ENCODE data around the gene ZNF3.

Gene ZNF3

DNA sequence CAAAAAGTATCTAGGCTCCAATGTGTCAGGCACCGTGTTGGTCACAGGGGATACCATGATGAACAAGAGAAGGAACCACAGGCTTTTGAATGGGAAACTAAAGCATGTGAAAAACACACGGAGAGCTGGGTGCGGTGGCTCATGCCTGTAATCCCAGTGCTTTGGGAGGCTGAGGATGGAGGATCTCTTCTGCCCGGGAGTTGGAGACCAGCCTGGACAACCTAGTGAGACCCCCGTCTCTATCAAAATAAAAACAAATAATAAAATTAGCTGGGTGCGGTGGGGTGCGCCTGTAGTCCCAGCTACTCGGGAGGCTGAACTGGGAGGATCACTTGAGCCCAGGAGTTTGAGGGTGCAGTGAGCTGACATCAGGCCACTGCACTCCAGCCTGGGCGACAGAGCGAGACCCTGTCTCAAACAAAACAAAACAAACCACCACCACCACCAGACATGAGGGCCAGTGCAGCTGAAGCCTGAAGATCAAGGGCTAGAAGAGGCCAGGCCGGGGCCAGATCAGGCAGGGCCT lies 6.6 kb upstream of the ZNF3 start:
- TF ChIP-seq GATA2 (IDR thresholded peaks at IDR 0.05; ENCODE audit: low read depth, low read length) (no peak), GATA3 (IDR thresholded peaks at IDR 0.05; ENCODE audit: low read depth, low read length) (no peak)

DNA sequence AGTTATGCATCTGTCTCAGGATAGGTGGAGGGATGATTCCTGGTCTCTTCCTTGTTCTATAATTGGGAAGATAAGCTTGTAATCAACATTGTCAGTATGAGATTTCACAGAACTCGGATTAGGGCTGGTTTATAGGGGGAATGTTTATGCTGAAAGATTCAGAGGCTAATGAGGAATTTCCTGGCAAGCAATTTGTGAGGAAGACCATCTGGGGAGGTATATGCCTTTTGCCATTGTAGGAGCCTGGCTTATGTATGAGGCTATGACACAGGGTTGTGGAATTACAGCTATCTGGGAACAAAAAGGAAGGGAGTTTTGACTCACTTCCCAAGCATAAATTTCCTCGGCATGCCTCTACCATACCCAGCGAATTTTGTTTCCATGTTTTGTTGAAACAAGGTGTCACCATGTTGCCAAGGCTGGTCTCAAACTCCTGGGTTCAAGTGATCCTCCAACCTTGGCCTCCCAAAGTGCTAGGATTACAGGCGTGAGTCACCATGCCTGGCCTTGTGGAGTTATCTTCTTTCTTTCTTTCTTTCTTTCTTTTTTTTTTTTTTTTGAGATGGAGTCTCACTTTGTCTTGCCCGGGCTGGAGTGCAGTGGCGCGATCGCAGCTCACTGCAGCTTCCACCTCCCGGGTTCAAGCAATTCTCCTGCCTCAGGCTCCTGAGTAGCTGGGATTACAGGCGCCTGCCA lies 5.7 kb upstream of the ZNF3 start:
- no peak for TF ChIP-seq GATA2 (IDR thresholded peaks at IDR 0.05; ENCODE audit: low read depth, low read length)
- no peak for TF ChIP-seq GATA3 (IDR thresholded peaks at IDR 0.05; ENCODE audit: low read depth, low read length)

DNA sequence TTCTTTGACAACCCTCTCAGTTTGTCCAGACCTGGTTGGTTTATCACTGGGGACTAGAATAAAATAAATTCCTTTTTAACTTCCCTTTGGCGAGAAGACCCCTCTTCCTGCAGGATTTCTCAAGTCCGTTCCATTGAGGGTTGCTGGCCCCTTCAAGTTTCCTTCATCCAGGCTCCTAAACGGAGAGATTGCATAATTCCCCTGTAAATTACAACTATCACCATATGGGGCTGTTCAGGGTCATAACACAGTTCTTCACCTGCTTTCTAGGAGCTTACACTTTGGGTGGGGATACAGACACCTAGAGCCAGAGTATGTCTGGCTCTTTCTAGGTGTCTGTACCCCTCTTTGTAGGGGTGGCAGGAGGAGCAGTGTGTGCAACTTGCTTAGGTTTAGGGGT lies 4.0 kb upstream of the ZNF3 start:
- no peak for TF ChIP-seq GATA3 (IDR thresholded peaks at IDR 0.05; ENCODE audit: low read depth, low read length)
- no peak for TF ChIP-seq GATA2 (IDR thresholded peaks at IDR 0.05; ENCODE audit: low read depth, low read length)

DNA sequence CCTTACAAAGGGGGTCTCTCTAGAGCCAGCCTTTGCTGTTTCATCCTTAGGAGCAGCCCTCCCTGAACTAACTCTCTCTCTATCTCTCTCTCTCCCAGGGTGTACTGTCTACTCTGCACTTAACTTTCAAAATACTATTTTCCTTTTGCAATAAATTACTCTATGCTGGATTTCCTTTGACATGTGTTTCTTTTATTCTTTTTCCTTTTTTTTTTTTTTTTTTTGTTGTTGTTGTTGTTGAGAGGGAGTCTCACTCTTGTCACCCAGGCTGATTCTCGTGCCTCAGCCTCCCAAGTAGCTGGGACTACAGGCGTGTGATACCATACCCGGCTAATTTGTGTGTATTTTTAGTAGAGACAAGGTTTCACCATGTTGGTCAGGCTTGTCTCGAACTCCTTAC lies 1.5 kb upstream of the ZNF3 start:
- no peak for TF ChIP-seq GATA3 (IDR thresholded peaks at IDR 0.05; ENCODE audit: low read depth, low read length)
- TF ChIP-seq GATA2 (IDR thresholded peaks at IDR 0.05; ENCODE audit: low read depth, low read length) = no peak

DNA sequence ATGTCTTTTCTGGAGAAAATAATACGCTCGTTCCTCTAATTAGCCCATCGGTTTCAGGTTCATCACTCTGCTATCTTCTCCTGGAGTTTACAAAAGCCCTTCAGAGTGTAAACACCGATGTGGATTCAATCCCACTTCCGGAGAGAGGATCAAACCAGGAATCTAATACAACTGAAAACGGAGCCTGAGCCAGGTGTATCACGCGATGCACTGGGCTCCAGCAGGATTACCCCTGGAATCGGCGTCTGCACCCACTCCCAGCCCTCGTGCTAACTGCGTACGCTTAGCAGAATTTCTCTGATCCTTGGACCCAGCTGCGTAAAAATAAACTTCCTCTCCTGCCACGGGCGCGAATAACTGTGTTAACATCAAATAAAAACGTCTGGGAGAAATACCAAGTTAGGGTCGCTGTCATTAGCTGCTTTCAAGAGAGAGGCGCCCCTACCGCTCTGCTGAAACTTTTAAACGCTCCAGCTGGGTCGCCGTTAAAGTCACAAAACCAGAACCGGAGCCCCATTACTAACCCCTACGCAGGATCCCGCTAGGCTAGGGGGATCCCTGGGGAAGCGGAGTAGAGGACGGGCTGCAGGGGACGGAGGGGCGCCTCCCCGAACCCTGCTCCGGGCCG lies 502 bp downstream of the ZNF3 start:
- TF ChIP-seq GATA2 (IDR thresholded peaks at IDR 0.05; ENCODE audit: low read depth, low read length) (no peak), GATA3 (IDR thresholded peaks at IDR 0.05; ENCODE audit: low read depth, low read length) (no peak)

DNA sequence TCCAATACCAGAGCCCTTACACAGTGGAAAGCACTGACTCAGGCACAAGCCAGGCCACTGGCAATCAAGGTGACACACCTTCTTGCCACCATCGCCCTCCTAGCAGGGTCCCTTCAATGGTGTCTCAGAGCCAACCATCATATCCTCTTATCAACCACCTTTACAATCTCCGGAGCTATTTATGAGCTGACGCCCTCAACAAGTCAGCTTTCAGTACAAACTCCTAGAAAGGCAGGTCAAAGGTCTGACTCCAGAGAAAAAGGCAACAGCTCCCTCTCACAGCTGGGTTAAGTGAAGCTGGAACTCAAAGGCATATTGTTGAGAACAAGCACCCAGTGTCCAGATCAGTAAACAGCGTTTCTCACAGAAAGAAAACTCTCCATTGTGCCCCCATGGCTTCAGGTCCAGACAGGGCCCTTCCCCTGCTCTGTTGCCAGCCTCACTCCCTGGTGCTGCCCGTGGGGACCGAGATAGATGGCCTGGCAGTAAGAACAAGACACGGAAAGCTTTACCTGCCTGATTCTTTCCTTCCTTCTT lies 2.4 kb downstream of the ZNF3 start:
- no peak for TF ChIP-seq GATA3 (IDR thresholded peaks at IDR 0.05; ENCODE audit: low read depth, low read length)
- TF ChIP-seq GATA2 (IDR thresholded peaks at IDR 0.05; ENCODE audit: low read depth, low read length) = no peak

DNA sequence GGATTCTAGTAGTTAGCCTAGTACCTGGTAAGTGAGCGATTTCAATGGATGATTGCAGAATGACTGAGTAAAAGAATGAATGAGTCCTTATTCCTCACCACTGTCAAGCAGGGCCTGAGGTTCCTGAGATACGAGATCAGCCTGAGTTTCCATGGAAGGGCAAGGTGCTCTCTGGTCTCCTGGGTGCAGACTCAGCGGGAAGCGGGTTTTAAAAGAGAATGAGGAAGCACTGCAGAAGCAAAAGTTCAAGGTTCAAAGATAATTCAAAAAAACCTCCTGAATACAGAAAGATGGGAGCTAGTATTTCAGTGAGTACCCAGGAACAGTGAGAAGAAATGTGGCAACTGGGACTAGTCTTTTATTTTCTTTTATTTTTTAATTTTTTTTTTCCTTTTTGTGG lies 4.3 kb downstream of the ZNF3 start:
- TF ChIP-seq GATA3 (IDR thresholded peaks at IDR 0.05; ENCODE audit: low read depth, low read length) = no peak
- no peak for TF ChIP-seq GATA2 (IDR thresholded peaks at IDR 0.05; ENCODE audit: low read depth, low read length)

DNA sequence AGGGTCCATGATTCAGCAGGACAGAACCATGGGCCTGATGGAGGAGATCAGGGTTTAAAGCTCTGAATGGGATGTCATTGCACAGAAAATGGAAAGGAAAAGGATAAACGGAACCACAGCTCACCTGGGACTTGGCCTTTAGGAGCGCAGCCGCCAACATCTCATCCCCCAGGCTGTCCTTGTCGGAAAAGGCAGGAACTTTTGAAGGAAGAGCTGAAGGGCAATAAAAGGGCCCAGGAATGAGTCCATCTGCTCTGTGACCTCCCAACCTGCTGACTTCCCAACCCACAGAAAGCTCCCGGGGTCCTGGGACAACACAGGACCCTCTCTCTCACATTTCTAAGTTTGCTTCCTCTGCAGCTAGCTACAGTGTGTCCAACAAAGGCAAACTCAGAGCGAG lies 6.1 kb downstream of the ZNF3 start:
- no peak for TF ChIP-seq GATA3 (IDR thresholded peaks at IDR 0.05; ENCODE audit: low read depth, low read length)
- no peak for TF ChIP-seq GATA2 (IDR thresholded peaks at IDR 0.05; ENCODE audit: low read depth, low read length)

DNA sequence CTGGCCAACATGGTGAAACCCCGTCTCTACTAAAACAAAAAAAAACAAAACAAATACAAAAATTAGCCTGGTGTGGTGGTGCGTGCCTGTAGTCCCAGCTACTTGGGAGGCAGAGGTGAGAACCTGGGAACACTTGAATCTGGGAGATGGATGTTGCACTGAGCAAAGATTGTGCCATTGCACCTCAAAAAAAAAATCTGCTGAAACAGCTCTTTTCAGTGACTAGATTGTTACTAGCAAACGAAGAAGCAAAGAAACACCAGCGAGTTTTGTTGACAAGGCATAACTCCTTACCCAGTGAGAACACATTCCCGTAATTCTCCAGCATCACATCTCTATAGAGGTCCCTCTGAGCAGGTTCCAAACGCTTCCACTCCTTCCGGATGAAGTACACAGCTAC lies 6.7 kb downstream of the ZNF3 start:
- TF ChIP-seq GATA2 (IDR thresholded peaks at IDR 0.05; ENCODE audit: low read depth, low read length) = no peak

DNA sequence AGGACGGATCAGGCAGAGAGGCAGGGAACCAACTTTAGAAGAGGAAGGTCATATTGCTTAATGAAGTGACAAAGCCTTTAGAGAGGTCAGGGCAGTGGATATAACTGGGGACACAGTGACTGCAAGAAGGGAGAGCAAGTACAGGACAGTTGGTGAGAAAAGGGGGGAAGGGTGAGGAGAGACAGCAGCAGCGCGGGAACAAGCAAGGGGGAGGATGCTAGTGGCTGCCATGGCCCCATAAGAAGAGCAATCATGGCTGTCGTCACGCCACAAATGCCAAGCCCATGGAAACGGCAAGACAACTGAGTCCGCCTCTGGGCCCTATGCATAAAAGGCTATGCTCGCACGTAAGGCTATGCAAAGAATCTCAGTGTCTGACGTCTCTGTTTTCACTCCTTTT lies 9.1 kb downstream of the ZNF3 start:
- TF ChIP-seq GATA2 (IDR thresholded peaks at IDR 0.05; ENCODE audit: low read depth, low read length) (no peak), GATA3 (IDR thresholded peaks at IDR 0.05; ENCODE audit: low read depth, low read length) (no peak)

DNA sequence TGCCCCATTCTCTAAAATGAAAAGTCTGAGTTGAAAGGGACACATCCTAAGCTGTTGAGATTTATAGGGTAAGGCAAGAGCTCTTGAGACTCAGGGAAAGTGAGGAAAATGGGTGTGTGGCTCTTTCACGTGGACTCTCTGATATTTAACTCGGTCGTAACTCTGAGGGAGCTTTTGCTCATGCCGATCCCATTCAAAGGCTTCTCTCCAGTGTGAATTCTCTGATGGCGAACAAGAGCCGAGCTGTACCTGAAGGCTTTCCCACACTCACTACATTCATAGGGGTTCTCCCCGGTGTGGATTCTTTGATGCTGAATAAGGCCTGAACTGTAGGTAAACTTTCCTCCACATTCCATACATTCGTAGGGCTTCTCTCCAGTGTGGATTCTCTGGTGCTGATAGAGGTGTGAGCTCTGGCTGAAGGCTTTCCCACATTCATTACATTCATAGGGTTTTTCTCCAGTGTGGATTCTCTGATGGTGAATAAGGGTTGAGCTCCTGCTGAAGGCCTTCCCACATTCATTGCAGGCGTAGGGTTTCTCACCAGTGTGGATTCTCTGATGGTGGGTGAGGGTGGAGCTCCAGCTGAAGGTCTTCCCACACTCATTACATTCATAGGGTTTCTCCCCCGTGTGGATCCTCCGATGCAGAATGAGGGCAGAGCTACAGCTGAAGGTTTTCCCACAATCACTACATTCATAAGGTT lies 10.4 kb downstream of the ZNF3 start:
- TF ChIP-seq GATA2 (IDR thresholded peaks at IDR 0.05; ENCODE audit: low read depth, low read length) (no peak), GATA3 (IDR thresholded peaks at IDR 0.05; ENCODE audit: low read depth, low read length) (no peak)

DNA sequence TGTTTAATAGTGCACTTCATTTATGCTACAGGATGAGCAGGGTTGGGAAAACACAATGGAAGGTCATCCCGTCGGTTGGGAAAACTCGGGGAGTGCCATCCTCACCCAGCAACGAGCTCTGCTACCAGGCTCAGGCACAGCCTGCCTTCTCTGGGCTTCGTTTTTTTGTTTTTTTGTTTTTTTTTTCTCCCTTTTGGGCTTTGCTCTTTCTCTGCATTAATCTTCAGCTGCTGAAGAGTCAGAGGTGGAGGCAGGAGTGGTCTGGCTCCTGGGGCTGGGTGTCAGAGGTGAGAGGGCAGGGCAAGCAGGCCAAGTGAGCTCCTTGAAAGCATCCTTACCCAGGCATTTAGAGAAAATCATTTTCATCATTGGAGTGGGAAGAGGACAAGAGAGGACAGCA lies 11.5 kb downstream of the ZNF3 start:
- TF ChIP-seq GATA3 (IDR thresholded peaks at IDR 0.05; ENCODE audit: low read depth, low read length) = no peak
- TF ChIP-seq GATA2 (IDR thresholded peaks at IDR 0.05; ENCODE audit: low read depth, low read length) = no peak

DNA sequence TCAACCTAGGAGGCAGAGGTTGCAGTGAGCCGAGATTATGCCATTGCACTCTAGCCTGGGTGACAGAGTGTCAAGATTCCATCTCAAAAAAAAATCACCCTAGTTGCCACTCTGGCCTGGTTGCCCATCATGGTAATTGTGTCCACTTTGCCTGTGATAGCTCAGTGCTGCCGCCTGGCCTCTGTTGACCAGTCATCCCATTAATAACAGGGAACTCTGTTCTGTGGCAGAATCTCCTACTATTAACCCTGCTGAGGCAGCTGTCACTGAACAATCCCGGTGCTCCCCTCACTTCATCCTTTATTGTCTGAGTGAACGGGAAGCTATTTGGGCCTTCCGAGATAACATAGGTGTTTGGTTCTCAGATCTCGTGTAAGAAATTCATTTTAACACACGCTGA lies 14.6 kb downstream of the ZNF3 start:
- no peak for TF ChIP-seq GATA3 (IDR thresholded peaks at IDR 0.05; ENCODE audit: low read depth, low read length)
- TF ChIP-seq GATA2 (IDR thresholded peaks at IDR 0.05; ENCODE audit: low read depth, low read length) = no peak

DNA sequence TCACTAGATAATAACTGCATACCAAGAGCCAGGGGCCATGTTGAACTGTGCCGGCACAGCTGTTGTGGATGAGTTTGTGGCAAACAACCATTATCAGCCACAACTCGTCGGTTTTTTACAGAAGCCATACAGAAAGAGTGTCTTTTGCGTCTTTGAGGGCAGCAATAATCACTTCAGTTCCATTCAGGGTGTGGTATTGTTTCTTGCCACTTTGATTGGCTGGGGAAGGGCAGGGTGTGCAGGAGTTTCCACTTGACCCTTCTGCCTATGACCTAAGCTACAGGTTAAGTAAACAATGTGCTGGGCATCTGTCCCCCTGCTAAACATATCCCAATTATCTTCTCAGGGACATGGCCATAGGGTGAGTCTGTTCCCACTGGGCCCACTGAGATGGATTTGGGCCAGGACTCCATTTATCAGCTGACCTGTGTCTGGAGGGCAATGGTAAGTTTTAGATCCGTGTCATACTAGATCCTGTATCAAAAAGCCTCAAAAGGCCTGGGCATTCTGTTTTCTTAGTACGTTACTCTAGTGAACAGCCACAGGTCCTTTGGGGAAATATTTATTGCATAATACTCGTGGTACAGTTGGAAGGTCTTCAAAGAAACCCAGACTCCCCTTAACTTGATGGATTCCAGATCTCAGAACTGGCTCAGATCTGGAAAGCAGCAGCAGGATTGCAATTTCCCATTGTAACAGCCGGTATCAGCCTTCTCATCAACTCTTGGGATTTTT lies 15.9 kb downstream of the ZNF3 start:
- peak; percentile 63; the same call in 1 of the 2 replicates for TF ChIP-seq GATA2 (IDR thresholded peaks at IDR 0.05; ENCODE audit: low read depth, low read length)
- no peak for TF ChIP-seq GATA3 (IDR thresholded peaks at IDR 0.05; ENCODE audit: low read depth, low read length)
